Mesothelial cell of epicardium (in vitro differentiated cells): Measurements from ENCODE around the gene ESRP2. TPM values are rescaled to one million over a fixed set of nuclear protein-coding genes. Genes with fewer than 3 reads are reported as not detected.

ENCODE experiments used
- DNase-seq, 2 experiments: peaks; one replicate each; pipeline ENCODE4 v3.0.0; 2021; ENCODE audit warnings: low spot score in 2 of 2; ENCODE audit not compliant: unreplicated experiment in 2 of 2
- H3K27ac Mint-ChIP-seq: 2 replicates; pipeline ENCODE4 v1.8.0; 2021; ENCODE audit warnings: mixed read lengths
- H3K27me3 Mint-ChIP-seq: 2 replicates; pipeline ENCODE4 v1.8.0; 2021; ENCODE audit warnings: low read depth, mixed read lengths
- H3K36me3 Mint-ChIP-seq: 2 replicates; pipeline ENCODE4 v1.8.0; 2021; ENCODE audit warnings: mixed read lengths
- H3K4me1 Mint-ChIP-seq: 2 replicates; pipeline ENCODE4 v1.8.0; 2021; ENCODE audit warnings: mixed read lengths
- H3K4me3 Mint-ChIP-seq: 2 replicates; pipeline ENCODE4 v1.8.0; 2021; ENCODE audit warnings: mild to moderate bottlenecking, moderate library complexity, mixed read lengths
- H3K9me3 Mint-ChIP-seq: 2 replicates; pipeline ENCODE4 v1.8.0; 2021; ENCODE audit warnings: mixed read lengths
- total RNA-seq: library from RNA; stranded (reverse); gene quantifications from 3 replicates; pipeline ENCODE4 v1.2.1, GENCODE V29; 2021
- TF ChIP-seq, protein P1 (sequence below): fragments of 200-600 bp; sonication (generic); IDR thresholded peaks from one replicate; pipeline ENCODE4 v1.5.0; 2021; ENCODE audit warnings: antibody characterized with exemption; ENCODE audit not compliant: unreplicated experiment

ESRP2 gene
- total RNA-seq, 1 donor from 2014 or later, result 34.7 TPM

DNA sequence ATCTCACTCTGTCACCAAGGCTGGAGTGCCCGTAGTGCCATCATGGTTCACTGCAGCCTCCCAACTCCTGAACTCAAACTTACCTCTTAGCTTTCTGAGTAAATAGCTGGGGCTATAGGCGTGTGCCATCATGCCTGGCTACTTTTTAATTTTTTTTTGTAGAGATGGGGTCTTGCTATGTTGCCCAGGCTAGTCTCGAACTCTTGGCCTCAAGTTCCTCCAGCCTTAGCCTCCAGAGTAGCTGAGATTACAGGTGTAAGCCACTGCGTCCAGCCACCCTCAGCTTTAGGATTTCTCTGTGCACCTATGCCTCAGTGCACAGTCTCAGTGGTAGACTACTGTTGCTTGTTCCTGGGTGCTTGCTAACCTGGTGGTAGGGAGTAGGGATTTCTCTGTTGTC, 33.9 kb upstream of the ESRP2 start:
- no peak overlapping the region for H3K4me3 Mint-ChIP-seq
- TF ChIP-seq, protein P1, sequence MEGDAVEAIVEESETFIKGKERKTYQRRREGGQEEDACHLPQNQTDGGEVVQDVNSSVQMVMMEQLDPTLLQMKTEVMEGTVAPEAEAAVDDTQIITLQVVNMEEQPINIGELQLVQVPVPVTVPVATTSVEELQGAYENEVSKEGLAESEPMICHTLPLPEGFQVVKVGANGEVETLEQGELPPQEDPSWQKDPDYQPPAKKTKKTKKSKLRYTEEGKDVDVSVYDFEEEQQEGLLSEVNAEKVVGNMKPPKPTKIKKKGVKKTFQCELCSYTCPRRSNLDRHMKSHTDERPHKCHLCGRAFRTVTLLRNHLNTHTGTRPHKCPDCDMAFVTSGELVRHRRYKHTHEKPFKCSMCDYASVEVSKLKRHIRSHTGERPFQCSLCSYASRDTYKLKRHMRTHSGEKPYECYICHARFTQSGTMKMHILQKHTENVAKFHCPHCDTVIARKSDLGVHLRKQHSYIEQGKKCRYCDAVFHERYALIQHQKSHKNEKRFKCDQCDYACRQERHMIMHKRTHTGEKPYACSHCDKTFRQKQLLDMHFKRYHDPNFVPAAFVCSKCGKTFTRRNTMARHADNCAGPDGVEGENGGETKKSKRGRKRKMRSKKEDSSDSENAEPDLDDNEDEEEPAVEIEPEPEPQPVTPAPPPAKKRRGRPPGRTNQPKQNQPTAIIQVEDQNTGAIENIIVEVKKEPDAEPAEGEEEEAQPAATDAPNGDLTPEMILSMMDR, result no peak
- no peak overlapping the region for H3K27ac Mint-ChIP-seq
- H3K4me1 Mint-ChIP-seq, result peaks cover 36% of the 10 kb centered on the region
- H3K27me3 Mint-ChIP-seq, result no peaks in the 10 kb centered on the region
- H3K9me3 Mint-ChIP-seq, result no peaks in the 10 kb centered on the region
- no peak for DNase-seq
- H3K36me3 Mint-ChIP-seq, result peaks cover 9% of the 10 kb centered on the region

DNA sequence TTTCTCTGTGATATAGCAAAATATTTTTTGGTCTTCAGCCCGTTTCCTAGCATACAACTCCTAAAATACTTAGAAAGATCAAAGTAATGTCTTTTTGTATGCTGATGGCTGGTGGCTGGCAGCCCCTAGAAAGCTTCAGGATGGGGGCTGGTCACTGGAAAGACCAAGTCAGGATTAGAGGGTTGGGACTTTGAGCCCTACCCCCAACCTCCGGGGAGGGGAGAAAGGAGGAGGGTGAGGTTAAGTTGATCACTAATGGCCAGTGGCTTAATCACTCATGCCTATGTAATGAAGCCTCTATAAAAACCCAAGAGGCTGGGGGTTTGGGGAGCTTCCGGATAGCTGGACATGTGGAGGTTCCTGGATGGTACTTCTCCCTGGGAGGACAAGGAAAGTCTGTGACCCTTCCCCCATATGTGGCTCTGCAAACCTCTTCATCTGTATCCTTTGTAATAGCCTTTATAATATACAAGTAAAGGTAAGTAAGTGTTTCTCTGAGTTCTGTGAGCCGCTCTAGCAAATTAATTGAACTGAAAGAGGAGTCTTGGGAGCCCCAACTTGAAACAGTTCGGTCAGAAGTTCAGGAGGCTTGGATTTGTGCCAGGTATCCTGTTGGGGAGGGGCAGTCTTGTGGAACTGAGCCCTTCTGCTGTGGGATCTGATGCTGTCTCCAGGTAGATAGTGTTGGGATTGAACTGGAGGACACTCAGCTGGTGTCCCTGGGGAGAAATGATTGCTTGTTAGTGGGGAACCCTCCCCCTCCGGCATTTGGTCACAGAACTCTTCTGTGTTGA, 31.9 kb upstream of the ESRP2 start:
- peak in 1 of 2 experiments; percentile 61 for DNase-seq
- TF ChIP-seq, protein P1, result no peak
- Mint-ChIP-seq H3K4me3 (peak overlapping the region; percentile 58), H3K9me3 (no peaks in the 10 kb centered on the region), H3K27me3 (no peaks in the 10 kb centered on the region), H3K4me1 (peaks cover 43% of the 10 kb centered on the region), H3K36me3 (no peaks in the 10 kb centered on the region), H3K27ac (peak overlapping the region; percentile 95)

DNA sequence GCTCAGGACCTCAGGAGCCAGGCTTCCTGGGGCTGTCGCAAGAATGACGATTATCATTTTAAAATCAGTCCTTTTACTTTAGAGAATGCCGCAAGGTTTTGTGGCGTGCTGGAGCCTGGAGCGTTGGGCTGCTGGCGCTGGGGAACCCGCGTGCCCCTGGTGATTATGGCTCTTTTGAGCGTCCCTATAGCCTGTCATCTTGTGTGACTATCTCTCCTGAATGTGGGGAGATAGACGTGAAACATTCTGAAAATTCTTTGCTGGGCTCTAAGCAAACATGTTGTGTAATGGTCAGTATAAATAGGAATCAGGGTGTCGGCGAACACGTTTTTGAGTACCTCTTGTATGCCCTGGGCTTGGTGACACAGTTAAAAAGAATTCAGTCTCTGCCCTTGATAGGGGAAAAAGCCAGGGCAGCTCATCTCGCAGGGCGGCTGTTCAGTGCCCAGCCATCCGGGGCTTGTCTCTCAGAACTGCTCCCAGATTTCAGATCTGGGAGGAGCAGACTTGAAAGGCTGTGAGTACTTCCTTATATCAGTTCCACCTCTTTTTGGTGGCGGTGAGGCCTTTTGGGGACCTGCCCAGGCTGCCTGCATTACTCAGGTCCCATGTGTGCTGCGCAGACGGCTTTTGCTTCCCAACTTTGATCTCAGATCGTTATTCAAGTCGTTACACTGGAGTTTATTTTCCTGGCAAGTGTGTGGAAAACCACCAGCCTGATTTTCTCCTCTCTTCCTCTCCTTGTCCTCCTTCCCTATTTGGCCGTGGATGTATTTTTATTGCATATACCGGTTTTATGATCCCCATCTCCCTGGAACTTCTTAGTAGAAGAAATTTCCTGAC, 29.4 kb upstream of the ESRP2 start:
- H3K27me3 Mint-ChIP-seq, result no peaks in the 10 kb centered on the region
- peaks cover 43% of the 10 kb centered on the region for H3K4me1 Mint-ChIP-seq
- peak overlapping the region; percentile 94 for H3K4me3 Mint-ChIP-seq
- H3K27ac Mint-ChIP-seq, result peak overlapping the region; percentile 96
- TF ChIP-seq, protein P1, result no peak
- no peaks in the 10 kb centered on the region for H3K9me3 Mint-ChIP-seq
- peak in 1 of 2 experiments; percentile 49 for DNase-seq
- H3K36me3 Mint-ChIP-seq, result no peaks in the 10 kb centered on the region

DNA sequence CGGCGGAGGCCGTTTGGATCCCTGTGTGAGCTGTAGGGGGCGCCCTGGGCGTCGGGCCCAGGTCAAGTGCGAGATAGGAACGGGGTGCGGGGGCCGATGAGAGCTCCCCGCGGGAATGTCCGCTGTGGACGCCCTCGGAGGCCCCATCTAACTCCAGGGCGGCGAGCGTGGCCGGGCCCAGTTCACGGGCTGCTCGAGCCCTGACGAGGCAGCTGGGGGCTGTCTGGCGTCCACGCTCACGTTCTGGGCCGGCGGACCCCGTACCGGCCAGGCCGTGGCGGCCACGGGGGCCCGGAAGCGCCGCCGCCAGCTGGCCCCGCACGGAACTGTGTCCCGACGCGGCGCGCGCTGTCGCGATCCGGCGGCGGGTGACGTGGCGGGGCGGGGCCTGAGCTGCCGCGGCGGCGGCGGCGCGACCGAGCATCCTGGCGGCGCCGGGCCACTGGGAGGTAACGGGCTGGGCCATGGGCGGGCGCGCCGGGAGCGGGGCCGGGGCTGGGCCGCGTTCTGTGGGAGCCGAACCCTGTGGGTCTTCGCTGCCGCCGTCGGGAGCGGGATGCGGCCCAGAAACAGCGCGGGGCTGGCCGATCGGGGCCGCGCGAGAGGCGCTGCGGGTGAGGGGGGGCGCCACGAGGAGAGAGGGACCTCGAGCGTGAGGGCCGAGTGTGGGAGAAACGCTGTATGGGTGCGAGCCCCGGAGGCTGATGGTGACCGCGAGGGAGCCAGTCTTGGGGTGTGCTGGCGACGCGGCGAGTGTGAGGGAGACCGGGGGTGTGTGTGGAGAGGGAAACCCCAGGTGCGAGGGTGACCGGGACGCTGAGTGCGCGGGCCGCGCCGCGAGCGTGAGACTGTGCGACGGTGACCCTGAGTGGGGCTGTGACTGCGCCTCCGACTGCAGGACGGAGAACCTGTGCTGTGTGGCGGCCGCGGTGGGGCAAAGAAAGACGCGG, 28.5 kb upstream of the ESRP2 start, which contains the start of gene SLC7A6:
Gene SLC7A6, plus strand, starts transcription at position 399 of the 950 bp plus-strand sequence. CDS start 10,201 bp downstream, outside the sequence.
- DNase-seq, result peak; percentile 71 to 85
- H3K9me3 Mint-ChIP-seq, result no peaks in the 10 kb centered on the region
- H3K4me1 Mint-ChIP-seq, result peaks cover 42% of the 10 kb centered on the region
- peak within 1 kb of the TSS; percentile 94 for H3K4me3 Mint-ChIP-seq
- TF ChIP-seq, protein P1, result peak; percentile 72
- H3K36me3 Mint-ChIP-seq, result peaks cover 2% of the 10 kb centered on the region
- peak within 1 kb of the TSS; percentile 99 for H3K27ac Mint-ChIP-seq
- H3K27me3 Mint-ChIP-seq, result no peaks in the 10 kb centered on the region

DNA sequence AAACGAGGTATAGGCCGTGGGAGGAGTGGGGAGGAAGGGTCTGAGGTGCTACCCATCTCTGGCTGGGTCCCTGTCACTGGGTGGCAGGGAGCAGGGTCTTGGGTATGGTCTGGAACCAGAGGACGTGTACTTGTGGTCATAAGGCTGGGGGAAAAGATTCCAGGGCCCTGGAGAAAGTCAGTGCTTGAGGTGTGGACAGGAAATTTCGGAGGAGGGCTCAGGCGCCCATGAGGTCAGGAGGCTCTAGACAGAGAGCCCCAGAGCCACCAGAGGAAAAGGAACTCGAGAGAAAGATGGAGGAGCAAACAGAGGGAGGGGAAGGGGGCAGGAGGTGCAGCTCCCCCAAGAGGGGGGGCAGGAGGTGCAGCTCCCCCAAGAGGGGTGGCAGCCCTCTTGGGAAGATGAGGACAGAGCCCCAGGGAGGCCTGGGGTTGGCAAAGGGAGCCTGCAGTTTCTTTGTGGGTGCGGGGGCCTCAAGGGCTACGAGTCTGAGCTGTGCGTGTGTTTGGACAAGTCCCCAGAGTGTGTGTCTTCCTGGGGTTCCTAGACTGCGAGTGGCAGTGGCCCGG, 27.7 kb upstream of the ESRP2 start:
- Mint-ChIP-seq H3K36me3 (peaks cover 2% of the 10 kb centered on the region), H3K27me3 (no peaks in the 10 kb centered on the region), H3K4me3 (peak overlapping the region; percentile 89), H3K9me3 (no peaks in the 10 kb centered on the region), H3K27ac (peak overlapping the region; percentile 99), H3K4me1 (peaks cover 37% of the 10 kb centered on the region)
- TF ChIP-seq, protein P1, result no peak
- no peak for DNase-seq
